ENCODE measurements around the gene LRBA. TPM values are rescaled to one million over a fixed set of nuclear protein-coding genes. Genes with fewer than 3 reads are reported as not detected.

Gene LRBA
- total and polyA plus RNA-seq, 2 of the 4 experiments (the other 2 are of a cell fraction): 10.2 to 51.6 TPM

DNA sequence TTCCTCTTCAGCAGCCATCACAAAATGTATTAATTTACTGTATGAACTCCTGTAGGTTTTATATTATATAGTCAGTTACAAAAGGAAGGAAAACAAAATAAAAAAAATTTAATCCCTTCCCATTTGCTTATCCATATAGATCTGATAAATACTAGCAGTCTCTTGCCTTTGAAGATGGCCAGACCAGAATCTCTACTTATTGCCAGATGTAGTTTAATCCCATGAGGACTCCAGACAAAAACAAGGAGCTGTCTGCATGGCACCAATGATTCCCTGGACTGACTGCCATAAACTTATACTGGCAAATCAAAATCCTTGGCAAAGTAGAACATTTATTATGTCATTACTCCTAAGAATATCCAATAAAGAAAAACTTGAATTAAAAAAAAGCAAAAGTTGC, 656.4 kb downstream of the LRBA start:
- ATAC-seq (ENCODE audit: low read depth): no peak
- dilution Hi-C loops (cut with HindIII; ENCODE audit: low sequenced_read_pairs, unreplicated experiment) (no loop called here), in situ Hi-C loops (cut with MboI; ENCODE audit: low sequenced_read_pairs) (no loop called here)

More for the DNA sequence above, 656.4 kb downstream of the LRBA start:
- BruUV-seq (replicated peaks): no TSS peak
- Histone ChIP-seq H3K4me2 (ENCODE audit: low read depth, low read length) (no peak overlapping the region), H3K9me3 (ENCODE audit: control insufficient read depth, insufficient read depth, low read length) (no peaks in the 10 kb centered on the region), H3K36me3 (ENCODE audit: control insufficient read depth, insufficient read depth, low read length) (no peaks in the 10 kb centered on the region), H3K56ac (ENCODE audit: extremely low read depth, insufficient read depth, low read length) (no peak overlapping the region), H3K18ac (ENCODE audit: low read depth, low read length) (no peak overlapping the region), H2BK20ac (ENCODE audit: low read depth, low read length) (no peak overlapping the region), H3K14ac (replicated peaks; ENCODE audit: low read depth, low read length) (no peak overlapping the region), H3K9ac (ENCODE audit: low read depth, low read length) (no peak overlapping the region), H2BK120ac (ENCODE audit: low read depth, low read length) (no peak overlapping the region), H2AFZ (replicated peaks; ENCODE audit: low read length, poor library complexity) (no peak overlapping the region), H3K27ac (ENCODE audit: insufficient read depth, low read length) (no peak overlapping the region), H2AK9ac (replicated peaks; ENCODE audit: low read depth, low read length, poor library complexity) (no peak overlapping the region), H3K9me1 (ENCODE audit: insufficient read depth, low read length) (no peaks in the 10 kb centered on the region), H3K4ac (ENCODE audit: low read depth, low read length) (no peak overlapping the region), H3K27me3 (ENCODE audit: control insufficient read depth, insufficient read depth, low read length) (no peaks in the 10 kb centered on the region), H3K23ac (ENCODE audit: low read depth, low read length) (no peak overlapping the region; the same call in 1 of the 2 replicates), H3K4me3 (ENCODE audit: insufficient read depth, low read depth, low read length) (no peak overlapping the region), H2BK15ac (ENCODE audit: low read depth, low read length) (no peak overlapping the region), H3K4me1 (ENCODE audit: control insufficient read depth, insufficient read depth, low read length) (peaks cover 2% of the 10 kb centered on the region; the same call in 1 of the 2 replicates), H4K91ac (ENCODE audit: insufficient read depth, low read depth, low read length) (no peak overlapping the region), H2AK5ac (ENCODE audit: low read depth, low read length) (no peak overlapping the region), H4K8ac (ENCODE audit: low read depth in 2 of 2, low read length in 2 of 2) (no peak overlapping the region), H3K79me1 (ENCODE audit: low read depth in 1 of 2, low read length in 2 of 2) (no peaks in the 10 kb centered on the region), H2BK5ac (ENCODE audit: low read depth, low read length, poor library complexity, severe bottlenecking) (no peak overlapping the region), H4K5ac (ENCODE audit: low read depth, low read length) (no peak overlapping the region), H4K20me1 (ENCODE audit: insufficient read depth, low read length) (no peaks in the 10 kb centered on the region)
- no peak for TF ChIP-seq RFX5 (IDR thresholded peaks at IDR 0.05; ENCODE audit: low read depth, low read length)
- TF ChIP-seq CEBPB (IDR thresholded peaks at IDR 0.05; ENCODE audit: low read depth, low read length): no peak
- no peak for TF ChIP-seq RCOR1 (IDR thresholded peaks at IDR 0.05; ENCODE audit: insufficient replicate concordance, low read length)
- TF ChIP-seq MAFK (IDR thresholded peaks at IDR 0.05; ENCODE audit: low read depth, low read length): no peak
- TF ChIP-seq FOS (IDR thresholded peaks at IDR 0.05; ENCODE audit: low read depth, low read length): no peak
- DNase-seq: no peak
- intact Hi-C loops (cut with micrococcal nuclease): no loop called here
- ChIA-PET CTCF (no interaction called here), POLR2A (ENCODE audit: unreplicated experiment) (no interaction called here)
